ENCODE results near the gene HIPK2. TPM values are rescaled to one million over a fixed set of nuclear protein-coding genes. Genes with fewer than 3 reads are reported as not detected.

HIPK2 gene
- total RNA-seq, 1 donor from 2014 or later = 23.0 TPM

GRCh38 chr7:139747662-139748372, 30.0 kb downstream of the HIPK2 start:
- intact Hi-C loops (cut with micrococcal nuclease) = no loop called here
- ChIA-PET CTCF (no interaction called here), POLR2A (no interaction called here)
- H3K9me3 Mint-ChIP-seq = no peaks in the 10 kb centered on the region
- no peak overlapping the region for H3K4me3 Mint-ChIP-seq
- no peak for ATAC-seq (ENCODE audit: low read depth)
- H3K36me3 Mint-ChIP-seq (ENCODE audit: low read depth) = no peaks in the 10 kb centered on the region
- no peak for DNase-seq
- peaks cover 12% of the 10 kb centered on the region for H3K4me1 Mint-ChIP-seq
- no peaks in the 10 kb centered on the region for H3K27me3 Mint-ChIP-seq
- H3K27ac Mint-ChIP-seq = no peak overlapping the region
- TF ChIP-seq CTCF (IDR thresholded peaks at IDR 0.05) = no peak

GRCh38 chr7:139746652-139747051, 31.1 kb downstream of the HIPK2 start:
- POLR2A ChIA-PET = no interaction called here
- ATAC-seq (ENCODE audit: low read depth) = no peak
- DNase-seq = no peak
- H3K9me3 Mint-ChIP-seq = no peaks in the 10 kb centered on the region
- no peaks in the 10 kb centered on the region for H3K27me3 Mint-ChIP-seq
- no peak for TF ChIP-seq CTCF (IDR thresholded peaks at IDR 0.05)
- intact Hi-C loops (cut with micrococcal nuclease) = no loop called here
- H3K36me3 Mint-ChIP-seq (ENCODE audit: low read depth) = peaks cover 2% of the 10 kb centered on the region
- CTCF ChIA-PET = no interaction called here
- peaks cover 12% of the 10 kb centered on the region for H3K4me1 Mint-ChIP-seq
- no peak overlapping the region for H3K27ac Mint-ChIP-seq
- H3K4me3 Mint-ChIP-seq = no peak overlapping the region

GRCh38 chr7:139745678-139746143, 32.1 kb downstream of the HIPK2 start:
- peaks cover 12% of the 10 kb centered on the region for H3K4me1 Mint-ChIP-seq
- no peak overlapping the region for H3K27ac Mint-ChIP-seq
- ATAC-seq (ENCODE audit: low read depth) = no peak
- no peak for TF ChIP-seq CTCF (IDR thresholded peaks at IDR 0.05)
- H3K4me3 Mint-ChIP-seq = no peak overlapping the region
- CTCF ChIA-PET = no interaction called here
- H3K36me3 Mint-ChIP-seq (ENCODE audit: low read depth) = peaks cover 4% of the 10 kb centered on the region
- H3K27me3 Mint-ChIP-seq = no peaks in the 10 kb centered on the region
- DNase-seq = no peak
- intact Hi-C loops (cut with micrococcal nuclease) = no loop called here
- no peaks in the 10 kb centered on the region for H3K9me3 Mint-ChIP-seq
- POLR2A ChIA-PET = no interaction called here

GRCh38 chr7:139744768-139745677, 32.8 kb downstream of the HIPK2 start:
- H3K27me3 Mint-ChIP-seq = no peaks in the 10 kb centered on the region
- no peak overlapping the region for H3K4me3 Mint-ChIP-seq
- CTCF ChIA-PET = no interaction called here
- TF ChIP-seq CTCF (IDR thresholded peaks at IDR 0.05) = no peak
- intact Hi-C loops (cut with micrococcal nuclease) = no loop called here
- no peaks in the 10 kb centered on the region for H3K9me3 Mint-ChIP-seq
- no peak for ATAC-seq (ENCODE audit: low read depth)
- POLR2A ChIA-PET = no interaction called here
- DNase-seq = no peak
- peaks cover 12% of the 10 kb centered on the region for H3K4me1 Mint-ChIP-seq
- peaks cover 4% of the 10 kb centered on the region for H3K36me3 Mint-ChIP-seq (ENCODE audit: low read depth)
- H3K27ac Mint-ChIP-seq = no peak overlapping the region

All from activated B cell treated with CpG ODN at 0.5 μM for 24 hours (primary cell).